Measurements from ENCODE around the gene LAMC3.

Gene LAMC3

GRCh38 chr9:130979591-130980385 is 29.2 kb upstream of the LAMC3 start:
- no peak for DNase-seq (ENCODE audit: low spot score)

GRCh38 chr9:130980526-130980925 is 28.4 kb upstream of the LAMC3 start:
- no peak for DNase-seq (ENCODE audit: low spot score)

DNA sequence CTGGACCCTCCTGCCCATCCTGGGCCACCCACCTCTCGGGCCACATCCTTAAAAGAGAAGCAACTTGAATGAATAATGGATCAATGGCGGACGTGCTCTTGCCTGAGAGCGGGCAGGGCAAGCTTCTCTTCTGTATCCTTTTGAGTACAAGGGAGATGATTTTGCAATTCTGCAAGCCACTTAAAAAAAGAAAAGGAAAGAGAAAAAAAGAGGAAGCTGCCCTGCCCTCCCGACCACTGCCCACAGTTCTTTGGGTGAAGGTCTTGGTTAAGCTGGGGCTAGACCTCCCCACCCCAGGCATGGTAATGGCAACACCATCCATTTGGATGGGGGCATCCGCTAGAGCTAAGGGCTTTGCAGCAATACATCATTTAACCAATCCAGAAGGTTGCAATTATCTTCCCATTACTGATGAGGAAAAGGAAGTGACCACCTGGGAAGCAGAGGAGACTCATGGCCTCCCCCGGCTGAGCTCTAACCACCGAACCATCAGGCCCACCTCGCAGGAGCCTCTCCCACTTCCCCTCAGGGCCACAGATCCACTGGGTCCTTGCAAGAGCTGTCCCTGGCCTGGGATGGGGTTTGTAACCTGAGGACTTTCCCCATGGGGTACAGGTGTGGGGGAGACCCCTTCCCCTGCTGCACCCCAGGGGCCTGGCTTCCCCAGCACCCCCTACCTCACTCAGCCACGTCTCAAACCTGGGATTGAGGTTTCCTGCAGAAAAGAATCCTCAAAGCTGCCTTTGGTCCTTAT is 27.8 kb upstream of the LAMC3 start:
- no peak for DNase-seq (ENCODE audit: low spot score)

DNA sequence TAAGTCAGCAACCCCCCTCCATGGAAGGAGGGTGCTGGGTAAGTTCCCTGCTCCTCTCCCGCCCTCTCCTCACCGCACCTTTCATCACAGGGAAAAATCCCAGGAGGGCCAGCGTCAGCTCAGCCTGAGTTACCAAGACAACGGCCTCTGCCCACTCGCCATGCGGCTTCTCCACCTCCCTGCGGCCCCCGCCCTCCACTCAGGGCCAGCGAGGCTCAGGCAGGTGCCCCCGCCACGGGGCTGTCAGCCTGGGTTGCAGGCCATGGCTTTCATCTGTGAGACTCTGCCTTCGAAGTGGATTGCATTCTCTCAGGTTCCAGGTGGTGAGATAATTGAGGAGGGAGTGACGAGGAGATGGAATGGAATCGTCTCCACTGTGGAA is 27.2 kb upstream of the LAMC3 start:
- DNase-seq (ENCODE audit: low spot score): no peak

- DNase-seq (ENCODE audit: low spot score): no peak
Observed at GRCh38 chr9:130982636-130983358, 26.2 kb upstream of the LAMC3 start.

DNA sequence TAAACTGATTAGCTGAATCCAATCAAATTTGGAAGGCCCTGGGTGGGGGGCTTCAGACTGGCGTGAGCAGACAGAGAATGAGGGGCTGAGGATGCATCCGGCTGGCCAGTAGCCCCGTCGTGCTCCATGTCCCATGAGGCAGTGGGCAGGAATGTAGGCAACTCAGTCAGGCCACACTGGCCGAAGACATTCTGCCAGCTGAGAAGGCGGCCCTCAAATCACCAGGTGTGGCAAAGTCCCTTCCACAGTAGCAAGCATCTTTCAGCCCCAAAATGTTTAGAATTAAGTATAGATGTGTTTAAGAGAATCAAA is 25.7 kb upstream of the LAMC3 start:
- DNase-seq (ENCODE audit: low spot score): no peak

DNA sequence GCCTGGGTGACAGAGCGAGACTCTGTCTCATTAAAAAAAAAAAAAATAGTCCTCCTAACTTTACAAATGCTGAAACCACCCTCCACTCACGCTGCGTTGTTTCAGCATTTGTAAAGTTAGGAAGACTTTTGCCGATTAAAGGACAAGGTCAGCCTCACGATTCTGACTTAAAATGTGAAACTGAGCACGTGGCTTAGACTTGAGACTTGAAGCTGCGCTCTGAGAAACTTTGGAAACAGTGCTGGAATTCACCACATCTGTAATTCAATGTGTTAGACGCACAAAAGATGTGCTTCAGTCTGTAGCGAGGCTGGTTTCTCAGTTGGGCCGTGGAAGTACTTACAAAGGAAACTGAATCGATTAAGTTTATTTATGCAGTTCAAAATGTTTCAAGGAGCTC is 25.0 kb upstream of the LAMC3 start:
- DNase-seq (ENCODE audit: low spot score): no peak

- DNase-seq (ENCODE audit: low spot score): no peak
Observed at GRCh38 chr9:130984521-130984920, 24.5 kb upstream of the LAMC3 start.

DNA sequence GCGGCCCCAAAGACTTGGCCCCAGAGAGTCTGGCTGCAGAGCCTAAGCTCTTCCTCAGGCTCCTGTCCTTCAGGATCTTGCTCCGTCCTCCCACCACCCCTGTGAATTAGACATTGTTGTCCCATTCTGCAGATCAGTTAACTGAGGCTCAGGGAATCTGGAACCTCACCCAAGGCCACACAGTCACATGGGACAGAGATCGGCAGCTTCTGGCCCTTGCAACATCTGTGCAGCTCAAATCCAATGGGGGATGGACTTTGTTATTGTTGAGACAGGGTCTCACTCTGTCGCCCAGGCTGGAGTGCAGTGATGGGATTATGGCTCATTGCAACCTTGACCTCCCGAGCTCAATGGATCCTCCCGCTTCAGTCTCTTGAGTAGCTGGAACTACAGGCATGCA is 23.9 kb upstream of the LAMC3 start:
- no peak for DNase-seq (ENCODE audit: low spot score)

- DNase-seq (ENCODE audit: low spot score): no peak
Observed at GRCh38 chr9:130985606-130986162, 23.3 kb upstream of the LAMC3 start.

DNA sequence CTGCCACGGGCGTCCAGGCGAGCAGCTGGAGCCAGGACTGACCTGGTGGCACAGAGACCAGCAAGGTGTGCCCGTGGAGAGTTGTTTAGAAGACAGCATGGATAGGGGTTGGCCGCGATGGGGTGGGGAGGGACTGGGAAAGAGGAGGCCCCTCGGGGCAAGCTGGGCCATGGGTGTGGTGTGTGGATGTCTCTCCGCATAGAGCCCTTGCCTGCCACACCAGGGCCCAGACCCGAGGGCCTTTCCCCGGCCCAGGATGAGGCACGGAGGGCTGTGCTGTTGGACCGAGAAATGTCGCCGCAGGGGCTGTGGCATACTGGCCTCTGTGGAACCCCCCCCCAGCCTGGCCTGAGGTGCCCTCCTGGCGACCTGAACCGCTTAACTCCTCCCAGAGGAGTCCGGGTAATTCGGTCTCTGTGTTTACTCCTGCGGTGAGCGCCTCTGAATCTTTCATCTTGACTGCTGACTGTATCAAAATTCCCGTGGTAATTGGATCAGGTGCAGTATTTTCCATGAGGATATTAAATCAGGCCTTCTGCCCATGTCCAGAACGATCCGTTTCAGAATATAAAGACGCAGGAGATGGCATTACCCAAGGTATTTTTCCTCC is 22.5 kb upstream of the LAMC3 start:
- DNase-seq (ENCODE audit: low spot score): no peak

GRCh38 chr9:130987054-130987453 is 21.9 kb upstream of the LAMC3 start:
- DNase-seq (ENCODE audit: low spot score): no peak

GRCh38 chr9:130987738-130988399 is 21.1 kb upstream of the LAMC3 start:
- DNase-seq (ENCODE audit: low spot score): no peak

DNA sequence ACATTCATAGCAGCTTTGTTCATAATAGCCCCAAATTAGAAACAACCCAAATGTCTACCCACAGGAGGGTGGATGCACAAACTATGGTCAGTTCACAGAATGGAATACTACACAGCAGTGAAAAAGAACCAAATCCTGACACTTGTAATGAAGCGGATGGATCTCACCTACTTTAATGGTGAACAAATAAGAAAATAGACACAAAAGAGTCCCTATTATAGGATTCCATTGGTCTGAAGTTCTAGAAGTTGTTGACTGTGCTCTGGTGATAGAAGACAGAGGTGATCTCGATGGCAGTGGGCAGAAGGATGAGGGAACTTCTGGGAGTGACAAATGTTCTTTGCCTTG is 20.6 kb upstream of the LAMC3 start:
- DNase-seq (ENCODE audit: low spot score): no peak

GRCh38 chr9:130988905-130989304 is 20.1 kb upstream of the LAMC3 start:
- no peak for DNase-seq (ENCODE audit: low spot score)

- DNase-seq (ENCODE audit: low spot score): no peak
Observed at GRCh38 chr9:130989391-130989790, 19.6 kb upstream of the LAMC3 start.

DNA sequence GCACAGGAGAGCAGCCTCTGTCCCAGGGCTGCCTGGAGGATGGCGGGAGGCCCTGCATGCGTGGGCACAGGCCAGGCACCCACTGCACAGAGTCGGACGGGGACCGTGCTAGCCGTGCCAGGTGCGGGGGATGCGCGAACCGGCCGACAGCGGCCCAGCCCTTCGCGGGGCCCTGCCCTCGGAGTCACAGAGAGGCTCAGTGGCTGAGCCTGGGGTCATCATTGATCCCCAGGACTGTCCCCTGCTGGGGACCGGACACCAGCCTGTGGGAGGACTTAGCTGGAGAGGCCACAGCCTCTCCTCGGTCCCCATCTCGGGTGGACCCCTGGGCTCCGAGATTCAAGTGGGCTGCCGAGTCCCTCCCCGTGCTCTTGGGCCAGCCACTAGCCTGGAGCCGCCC is 19.1 kb upstream of the LAMC3 start:
- no peak for DNase-seq (ENCODE audit: low spot score)

- no peak for DNase-seq (ENCODE audit: low spot score)
Observed at GRCh38 chr9:130990306-130990977, 18.5 kb upstream of the LAMC3 start.

DNA sequence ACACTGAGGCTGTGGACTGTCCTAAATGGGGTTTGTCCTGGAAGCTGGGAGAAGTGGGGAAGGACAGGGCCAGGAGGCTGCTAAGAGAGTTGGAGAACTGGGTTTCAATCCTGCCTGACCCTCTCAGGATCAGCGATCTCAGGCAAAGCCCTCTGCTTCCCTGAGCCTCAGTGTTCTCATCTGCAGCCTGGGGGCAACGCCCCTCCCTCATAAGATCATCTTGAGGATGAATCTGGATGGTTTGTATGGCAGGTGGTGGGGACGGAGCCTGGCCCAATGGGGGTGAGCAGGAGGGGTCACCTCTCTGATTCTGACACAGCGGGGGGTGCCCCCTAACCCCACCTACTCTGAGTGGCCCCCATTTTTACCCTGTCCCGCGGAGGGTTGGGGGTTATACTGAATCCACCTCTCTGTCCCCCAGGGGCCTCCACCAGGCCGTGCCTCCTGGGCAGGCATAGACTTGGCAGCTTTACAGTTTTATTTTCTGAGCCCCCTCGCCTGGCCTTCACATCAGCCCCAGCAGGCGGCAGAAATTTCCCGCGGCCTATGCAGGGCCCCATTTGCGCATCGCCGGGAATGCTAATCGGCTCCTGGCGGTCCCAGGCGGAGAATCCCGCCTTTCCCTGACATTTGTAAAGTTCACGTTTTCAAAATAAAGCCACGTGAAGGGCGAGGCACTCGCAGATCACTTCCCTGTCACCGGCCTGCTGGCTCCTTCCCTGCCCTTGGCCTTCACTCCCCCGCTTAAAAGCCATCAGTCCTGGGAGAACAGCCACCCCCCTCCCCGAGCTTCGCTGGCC is 17.8 kb upstream of the LAMC3 start:
- no peak for DNase-seq (ENCODE audit: low spot score)

All from left forelimb (tissue), 1 donor.